ENCODE data around the gene GRK5.

GRK5 gene

GRCh38 chr10:119474606-119475005, 267.2 kb downstream of the GRK5 start:
- DNase-seq (ENCODE audit: extremely low read depth, low read depth), result no peak
- TF ChIP-seq, protein P1, sequence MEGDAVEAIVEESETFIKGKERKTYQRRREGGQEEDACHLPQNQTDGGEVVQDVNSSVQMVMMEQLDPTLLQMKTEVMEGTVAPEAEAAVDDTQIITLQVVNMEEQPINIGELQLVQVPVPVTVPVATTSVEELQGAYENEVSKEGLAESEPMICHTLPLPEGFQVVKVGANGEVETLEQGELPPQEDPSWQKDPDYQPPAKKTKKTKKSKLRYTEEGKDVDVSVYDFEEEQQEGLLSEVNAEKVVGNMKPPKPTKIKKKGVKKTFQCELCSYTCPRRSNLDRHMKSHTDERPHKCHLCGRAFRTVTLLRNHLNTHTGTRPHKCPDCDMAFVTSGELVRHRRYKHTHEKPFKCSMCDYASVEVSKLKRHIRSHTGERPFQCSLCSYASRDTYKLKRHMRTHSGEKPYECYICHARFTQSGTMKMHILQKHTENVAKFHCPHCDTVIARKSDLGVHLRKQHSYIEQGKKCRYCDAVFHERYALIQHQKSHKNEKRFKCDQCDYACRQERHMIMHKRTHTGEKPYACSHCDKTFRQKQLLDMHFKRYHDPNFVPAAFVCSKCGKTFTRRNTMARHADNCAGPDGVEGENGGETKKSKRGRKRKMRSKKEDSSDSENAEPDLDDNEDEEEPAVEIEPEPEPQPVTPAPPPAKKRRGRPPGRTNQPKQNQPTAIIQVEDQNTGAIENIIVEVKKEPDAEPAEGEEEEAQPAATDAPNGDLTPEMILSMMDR (IDR thresholded peaks at IDR 0.05; ENCODE audit: low read depth, low read length, missing control alignments), result no peak
- no peak overlapping the region for H3K4me3 ChIP-seq (replicated peaks; ENCODE audit: low read depth, low read length)

DNA sequence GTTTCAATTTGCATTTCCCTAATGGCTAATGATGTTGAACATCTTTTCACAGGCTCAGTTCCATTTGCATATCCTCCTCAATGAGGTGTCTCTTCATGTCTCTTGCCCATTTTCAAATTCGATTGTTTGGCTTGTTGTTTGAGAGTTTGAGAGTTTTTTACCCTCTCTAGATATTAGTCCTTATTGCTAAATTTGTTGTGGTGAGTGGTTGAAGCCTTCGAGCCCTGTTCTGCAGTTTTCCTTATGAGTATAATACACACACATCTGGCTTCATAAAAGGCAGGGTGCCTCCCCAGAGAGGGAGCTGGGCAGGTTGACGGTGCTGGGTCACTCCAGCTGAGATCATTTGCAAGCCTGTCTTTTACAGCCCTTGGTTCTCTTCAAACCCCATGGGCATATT, 270.1 kb downstream of the GRK5 start:
- H3K4me3 ChIP-seq (replicated peaks; ENCODE audit: low read depth, low read length), result no peak overlapping the region
- DNase-seq (ENCODE audit: extremely low read depth, low read depth), result no peak
- TF ChIP-seq, protein P1 (IDR thresholded peaks at IDR 0.05; ENCODE audit: low read depth, low read length, missing control alignments), result no peak

DNA sequence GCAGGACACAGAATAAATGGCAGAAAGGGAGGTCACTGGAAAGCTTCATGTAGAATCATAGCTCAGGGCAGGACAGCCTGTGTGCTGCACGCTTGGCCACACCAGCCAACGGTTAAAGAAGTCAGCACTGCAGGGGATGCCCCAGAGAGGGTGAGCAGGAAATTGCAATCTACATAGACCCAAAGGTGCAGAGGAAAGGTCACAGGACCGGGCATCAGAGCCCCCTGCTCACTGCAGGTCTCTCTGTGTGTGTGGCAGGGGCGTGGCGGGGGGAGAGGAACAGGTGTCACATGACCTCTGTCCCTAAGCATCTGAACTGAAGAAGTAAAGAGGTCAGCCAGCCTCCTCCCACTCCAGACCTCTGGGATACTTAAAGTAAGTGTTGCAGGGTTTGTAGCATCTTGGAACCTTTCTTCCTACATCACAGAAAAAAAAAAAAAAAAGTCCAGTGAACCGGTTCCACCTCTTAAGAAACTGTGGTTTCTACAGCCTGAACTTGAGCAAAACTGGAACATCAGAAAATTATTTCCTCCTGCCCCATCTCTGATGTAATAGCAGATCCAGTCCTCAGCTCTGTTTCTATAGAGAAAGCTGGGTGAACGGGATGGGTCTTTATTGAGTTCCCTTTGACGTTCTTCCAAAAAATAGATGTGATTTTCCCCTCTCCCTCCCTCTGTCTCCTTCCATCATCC, 270.9 kb downstream of the GRK5 start:
- TF ChIP-seq, protein P1 (IDR thresholded peaks at IDR 0.05; ENCODE audit: low read depth, low read length, missing control alignments), result no peak
- DNase-seq (ENCODE audit: extremely low read depth, low read depth), result no peak
- no peak overlapping the region for H3K4me3 ChIP-seq (replicated peaks; ENCODE audit: low read depth, low read length)

- TF ChIP-seq, protein P1 (IDR thresholded peaks at IDR 0.05; ENCODE audit: low read depth, low read length, missing control alignments), result no peak
- H3K4me3 ChIP-seq (replicated peaks; ENCODE audit: low read depth, low read length), result no peak overlapping the region
- DNase-seq (ENCODE audit: extremely low read depth, low read depth), result no peak
Measured at GRCh38 chr10:119478811-119479341, 271.5 kb downstream of the GRK5 start.

GRCh38 chr10:119479532-119479931, 272.2 kb downstream of the GRK5 start:
- DNase-seq (ENCODE audit: extremely low read depth, low read depth), result no peak
- TF ChIP-seq, protein P1 (IDR thresholded peaks at IDR 0.05; ENCODE audit: low read depth, low read length, missing control alignments), result no peak
- H3K4me3 ChIP-seq (replicated peaks; ENCODE audit: low read depth, low read length), result no peak overlapping the region

- no peak overlapping the region for H3K4me3 ChIP-seq (replicated peaks; ENCODE audit: low read depth, low read length)
- no peak for DNase-seq (ENCODE audit: extremely low read depth, low read depth)
- TF ChIP-seq, protein P1 (IDR thresholded peaks at IDR 0.05; ENCODE audit: low read depth, low read length, missing control alignments), result no peak
Measured at GRCh38 chr10:119480667-119481066, 273.3 kb downstream of the GRK5 start.
